GM23338 (cell line): ENCODE results near the gene CACNA1C. TPM values are rescaled to one million over a fixed set of nuclear protein-coding genes. Genes with fewer than 3 reads are reported as not detected.

Experiments
- ATAC-seq: fragments of 200-7000 bp; cut with Tn5 transposase; 3 replicates; pipeline ENCODE4 v1.9.1; 2020
- DNase-seq: peaks from one replicate; pipeline ENCODE4 v3.0.0-alpha.2; 2015; ENCODE audit warnings: low spot score
- H2AFZ ChIP-seq: fragments of 200-600 bp; sonication (generic); 2 replicates; pipeline ENCODE4 v1.8.0; 2016; ENCODE audit warnings: antibody characterized with exemption, mild to moderate bottlenecking, moderate library complexity
- H3F3A ChIP-seq: fragments of 200-600 bp; sonication (generic); replicated peaks from 2 replicates; pipeline ENCODE4 v1.8.0; 2017; ENCODE audit warnings: antibody characterized with exemption, mixed run types, low read depth
- H3K27ac ChIP-seq: fragments of 200-600 bp; sonication (generic); 2 replicates; pipeline ENCODE4 v1.6.1; 2016; ENCODE audit warnings: low read depth
- H3K27me3 ChIP-seq: fragments of 200-600 bp; sonication (generic); 2 replicates; pipeline ENCODE4 v1.8.0; 2016; ENCODE audit warnings: mild to moderate bottlenecking, mixed run types, moderate library complexity; ENCODE audit not compliant: insufficient read depth
- H3K36me3 ChIP-seq: fragments of 200-600 bp; sonication (generic); 2 replicates; pipeline ENCODE4 v1.8.0; 2016; ENCODE audit warnings: mild to moderate bottlenecking; ENCODE audit not compliant: insufficient read depth
- H3K4me1 ChIP-seq: fragments of 200-600 bp; sonication (generic); 2 replicates; pipeline ENCODE4 v1.8.0; 2016; ENCODE audit warnings: mild to moderate bottlenecking, moderate library complexity; ENCODE audit not compliant: insufficient read depth
- H3K4me2 ChIP-seq: fragments of 200-600 bp; sonication (generic); 2 replicates; pipeline ENCODE4 v1.7.1; 2017; ENCODE audit warnings: mixed run types
- H3K4me3 ChIP-seq: fragments of 200-600 bp; sonication (generic); 2 replicates; pipeline ENCODE4 v1.6.1; 2016; ENCODE audit warnings: mixed run types
- H3K79me2 ChIP-seq: fragments of 200-600 bp; sonication (generic); replicated peaks from 2 replicates; pipeline ENCODE4 v1.8.0; 2017; ENCODE audit warnings: mild to moderate bottlenecking; ENCODE audit not compliant: insufficient read depth
- H3K9me2 ChIP-seq: fragments of 200-600 bp; sonication (generic); 2 replicates; pipeline ENCODE4 v1.8.0; 2017; ENCODE audit not compliant: insufficient read depth
- H4K20me1 ChIP-seq: fragments of 200-600 bp; sonication (generic); replicated peaks from 2 replicates; pipeline ENCODE4 v1.8.0; 2017; ENCODE audit warnings: mild to moderate bottlenecking; ENCODE audit not compliant: insufficient read depth
- H3K27ac Mint-ChIP-seq: 2 replicates; pipeline ENCODE4 v1.8.0; 2020; ENCODE audit warnings: inconsistent platforms, mild to moderate bottlenecking, moderate library complexity, mixed read lengths
- H3K27me3 Mint-ChIP-seq: 3 replicates; pipeline ENCODE4 v1.8.0; 2022; ENCODE audit warnings: low read depth, mild to moderate bottlenecking, moderate library complexity, mixed read lengths, inconsistent platforms; ENCODE audit not compliant: insufficient read depth, poor library complexity
- H3K36me3 Mint-ChIP-seq: 3 replicates; pipeline ENCODE4 v1.8.0; 2021; ENCODE audit warnings: low read depth, mild to moderate bottlenecking, inconsistent platforms, moderate library complexity, mixed read lengths
- H3K4me1 Mint-ChIP-seq: 3 replicates; pipeline ENCODE4 v1.8.0; 2020; ENCODE audit warnings: mild to moderate bottlenecking, inconsistent platforms, mixed read lengths
- H3K4me3 Mint-ChIP-seq: 3 replicates; pipeline ENCODE4 v1.8.0; 2021; ENCODE audit warnings: moderate library complexity, mild to moderate bottlenecking, inconsistent platforms, mixed read lengths
- H3K9me3 Mint-ChIP-seq: 3 replicates; pipeline ENCODE4 v1.8.0; 2020; ENCODE audit warnings: moderate library complexity, mild to moderate bottlenecking, inconsistent platforms, mixed read lengths
- CREB1 ChIP-seq: fragments of 250-450 bp; sonication (Bioruptor Pico); IDR thresholded peaks from 2 replicates; pipeline ENCODE4 v1.5.0; 2020; ENCODE audit warnings: low read depth, mild to moderate bottlenecking, moderate library complexity
- NANOG ChIP-seq: IDR thresholded peaks from 2 replicates; pipeline ENCODE4 v1.6.1; 2016; ENCODE audit warnings: antibody characterized with exemption, borderline replicate concordance
- POLR2AphosphoS5 ChIP-seq: IDR thresholded peaks from 2 replicates; pipeline ENCODE4 v1.6.1; 2016; ENCODE audit warnings: antibody characterized with exemption, low read depth
- ZNF114 ChIP-seq: fragments of 250-450 bp; sonication (Bioruptor Pico); IDR thresholded peaks from 2 replicates; pipeline ENCODE4 v1.5.0; 2020; ENCODE audit warnings: mild to moderate bottlenecking, moderate library complexity
- polyA plus RNA-seq: library from polyadenylated mRNA; unstranded; fragments of >200 nt; fragmentation: Nextera tagmentation; extraction: Ambion mirVana; gene quantifications from 2 replicates; pipeline ENCODE4 v1.2.1, GENCODE V29; 2016
- total RNA-seq: library from RNA; depleted of rRNA; stranded (reverse); fragments of >200 nt; shearing (Covaris generic); gene quantifications from 2 replicates; pipeline ENCODE4 v1.2.3, GENCODE V29; 2014
- TF ChIP-seq, protein P1 (sequence below), 2 experiments: fragments of 200-600 bp in 1 of 2; sonication (generic) in 1 of 2; conservative IDR thresholded peaks; 2 replicates each; pipeline versions ENCODE4 v1.5.1 to v1.6.1; 2016 to 2017; ENCODE audit warnings: antibody characterized with exemption in 2 of 2, low read depth in 2 of 2, mild to moderate bottlenecking in 2 of 2, moderate library complexity in 1 of 2
- TF ChIP-seq, protein P2 (sequence below): IDR thresholded peaks from 2 replicates; pipeline ENCODE4 v1.6.1; 2016; ENCODE audit warnings: antibody characterized with exemption
- TF ChIP-seq, protein P3 (sequence below): IDR thresholded peaks from one replicate; pipeline ENCODE4 v1.6.1; 2018; ENCODE audit warnings: antibody characterized with exemption; ENCODE audit not compliant: unreplicated experiment

Gene CACNA1C
- total and polyA plus RNA-seq, 2 experiments from 2014 or later: 0.78 to 2.1 TPM

DNA sequence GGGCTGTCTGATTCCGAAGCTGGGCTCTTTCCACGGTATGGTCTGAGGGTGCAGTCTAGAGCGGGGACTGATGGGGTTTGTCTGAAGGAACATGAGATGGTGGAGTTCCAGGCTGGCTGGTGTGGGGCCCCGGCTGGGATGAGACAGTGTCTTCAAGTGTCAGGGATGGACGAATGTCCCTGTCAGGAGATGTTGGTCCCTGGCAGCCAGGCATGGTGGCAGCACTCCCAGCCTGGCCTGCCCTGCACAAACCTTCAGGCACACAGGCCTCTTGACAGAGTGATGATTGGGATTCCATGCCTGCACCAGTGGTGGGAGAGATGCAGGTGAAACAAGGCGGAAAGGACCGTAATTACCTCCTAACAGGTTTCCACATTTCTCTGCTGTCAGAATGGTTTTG, 221.9 kb downstream of the CACNA1C start (continued):
- TF ChIP-seq, protein P1, sequence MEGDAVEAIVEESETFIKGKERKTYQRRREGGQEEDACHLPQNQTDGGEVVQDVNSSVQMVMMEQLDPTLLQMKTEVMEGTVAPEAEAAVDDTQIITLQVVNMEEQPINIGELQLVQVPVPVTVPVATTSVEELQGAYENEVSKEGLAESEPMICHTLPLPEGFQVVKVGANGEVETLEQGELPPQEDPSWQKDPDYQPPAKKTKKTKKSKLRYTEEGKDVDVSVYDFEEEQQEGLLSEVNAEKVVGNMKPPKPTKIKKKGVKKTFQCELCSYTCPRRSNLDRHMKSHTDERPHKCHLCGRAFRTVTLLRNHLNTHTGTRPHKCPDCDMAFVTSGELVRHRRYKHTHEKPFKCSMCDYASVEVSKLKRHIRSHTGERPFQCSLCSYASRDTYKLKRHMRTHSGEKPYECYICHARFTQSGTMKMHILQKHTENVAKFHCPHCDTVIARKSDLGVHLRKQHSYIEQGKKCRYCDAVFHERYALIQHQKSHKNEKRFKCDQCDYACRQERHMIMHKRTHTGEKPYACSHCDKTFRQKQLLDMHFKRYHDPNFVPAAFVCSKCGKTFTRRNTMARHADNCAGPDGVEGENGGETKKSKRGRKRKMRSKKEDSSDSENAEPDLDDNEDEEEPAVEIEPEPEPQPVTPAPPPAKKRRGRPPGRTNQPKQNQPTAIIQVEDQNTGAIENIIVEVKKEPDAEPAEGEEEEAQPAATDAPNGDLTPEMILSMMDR (conservative IDR thresholded peaks at IDR 0.05; ENCODE audit: low read depth in 2 of 2): no peak
- TF ChIP-seq, protein P2, sequence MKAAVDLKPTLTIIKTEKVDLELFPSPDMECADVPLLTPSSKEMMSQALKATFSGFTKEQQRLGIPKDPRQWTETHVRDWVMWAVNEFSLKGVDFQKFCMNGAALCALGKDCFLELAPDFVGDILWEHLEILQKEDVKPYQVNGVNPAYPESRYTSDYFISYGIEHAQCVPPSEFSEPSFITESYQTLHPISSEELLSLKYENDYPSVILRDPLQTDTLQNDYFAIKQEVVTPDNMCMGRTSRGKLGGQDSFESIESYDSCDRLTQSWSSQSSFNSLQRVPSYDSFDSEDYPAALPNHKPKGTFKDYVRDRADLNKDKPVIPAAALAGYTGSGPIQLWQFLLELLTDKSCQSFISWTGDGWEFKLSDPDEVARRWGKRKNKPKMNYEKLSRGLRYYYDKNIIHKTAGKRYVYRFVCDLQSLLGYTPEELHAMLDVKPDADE: no peak
- no peak for TF ChIP-seq NANOG

DNA sequence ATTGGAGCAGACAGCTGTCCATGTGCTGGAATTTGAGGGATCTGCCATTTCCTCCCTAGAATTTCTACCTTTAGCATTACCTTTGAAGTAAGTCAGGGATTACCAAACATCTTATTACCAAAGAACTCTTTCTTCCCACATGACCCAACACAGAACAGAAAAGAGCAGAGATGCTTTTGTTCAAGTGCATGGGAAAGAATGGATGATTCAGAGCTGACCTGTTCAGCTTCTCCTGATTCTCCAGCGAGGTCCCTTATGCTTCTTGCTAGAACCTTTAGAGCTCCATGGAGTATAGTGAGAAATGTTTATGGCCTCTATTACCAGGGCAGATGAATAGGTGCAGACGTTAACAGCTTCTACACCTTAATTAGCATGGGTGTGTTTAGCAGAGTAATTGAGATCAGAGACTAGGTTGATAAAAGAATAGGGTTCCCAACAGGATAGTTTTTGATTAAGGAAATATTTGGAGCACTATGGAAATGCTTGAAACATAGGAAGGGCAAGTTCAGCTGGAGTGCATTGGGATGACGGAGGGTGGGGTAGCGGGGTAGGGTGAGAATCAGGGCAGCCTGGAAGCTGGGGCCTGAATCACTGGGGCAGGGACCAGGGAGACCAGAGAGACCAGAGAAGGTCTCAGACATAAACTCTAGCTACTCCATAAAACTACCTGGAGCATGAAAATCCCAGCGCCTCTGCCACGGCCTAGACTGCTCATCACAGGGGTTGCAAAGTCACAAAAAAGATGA, 223.7 kb downstream of the CACNA1C start:
- Mint-ChIP-seq H3K4me1 (no peaks in the 10 kb centered on the region), H3K9me3 (no peaks in the 10 kb centered on the region), H3K27ac (no peak overlapping the region), H3K4me3 (no peak overlapping the region), H3K36me3 (no peaks in the 10 kb centered on the region; the same call in 2 of the 3 replicates), H3K27me3 (peaks cover 6% of the 10 kb centered on the region)
- Histone ChIP-seq H3F3A (no peaks in the 10 kb centered on the region), H3K27me3 (no peaks in the 10 kb centered on the region), H3K4me1 (no peaks in the 10 kb centered on the region), H4K20me1 (no peaks in the 10 kb centered on the region), H3K4me2 (no peak overlapping the region), H3K36me3 (no peaks in the 10 kb centered on the region), H2AFZ (no peak overlapping the region), H3K9me2 (no peaks in the 10 kb centered on the region), H3K79me2 (no peaks in the 10 kb centered on the region), H3K4me3 (no peak overlapping the region), H3K27ac (no peak overlapping the region)
- ATAC-seq (no peak), DNase-seq (no peak)
- TF ChIP-seq, protein P3, sequence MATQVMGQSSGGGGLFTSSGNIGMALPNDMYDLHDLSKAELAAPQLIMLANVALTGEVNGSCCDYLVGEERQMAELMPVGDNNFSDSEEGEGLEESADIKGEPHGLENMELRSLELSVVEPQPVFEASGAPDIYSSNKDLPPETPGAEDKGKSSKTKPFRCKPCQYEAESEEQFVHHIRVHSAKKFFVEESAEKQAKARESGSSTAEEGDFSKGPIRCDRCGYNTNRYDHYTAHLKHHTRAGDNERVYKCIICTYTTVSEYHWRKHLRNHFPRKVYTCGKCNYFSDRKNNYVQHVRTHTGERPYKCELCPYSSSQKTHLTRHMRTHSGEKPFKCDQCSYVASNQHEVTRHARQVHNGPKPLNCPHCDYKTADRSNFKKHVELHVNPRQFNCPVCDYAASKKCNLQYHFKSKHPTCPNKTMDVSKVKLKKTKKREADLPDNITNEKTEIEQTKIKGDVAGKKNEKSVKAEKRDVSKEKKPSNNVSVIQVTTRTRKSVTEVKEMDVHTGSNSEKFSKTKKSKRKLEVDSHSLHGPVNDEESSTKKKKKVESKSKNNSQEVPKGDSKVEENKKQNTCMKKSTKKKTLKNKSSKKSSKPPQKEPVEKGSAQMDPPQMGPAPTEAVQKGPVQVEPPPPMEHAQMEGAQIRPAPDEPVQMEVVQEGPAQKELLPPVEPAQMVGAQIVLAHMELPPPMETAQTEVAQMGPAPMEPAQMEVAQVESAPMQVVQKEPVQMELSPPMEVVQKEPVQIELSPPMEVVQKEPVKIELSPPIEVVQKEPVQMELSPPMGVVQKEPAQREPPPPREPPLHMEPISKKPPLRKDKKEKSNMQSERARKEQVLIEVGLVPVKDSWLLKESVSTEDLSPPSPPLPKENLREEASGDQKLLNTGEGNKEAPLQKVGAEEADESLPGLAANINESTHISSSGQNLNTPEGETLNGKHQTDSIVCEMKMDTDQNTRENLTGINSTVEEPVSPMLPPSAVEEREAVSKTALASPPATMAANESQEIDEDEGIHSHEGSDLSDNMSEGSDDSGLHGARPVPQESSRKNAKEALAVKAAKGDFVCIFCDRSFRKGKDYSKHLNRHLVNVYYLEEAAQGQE: no peak
- TF ChIP-seq POLR2AphosphoS5: no peak
- TF ChIP-seq ZNF114 (CRISPR knock-in tag): no peak
- no peak for TF ChIP-seq CREB1 (CRISPR knock-in tag)
- TF ChIP-seq, protein P1 (conservative IDR thresholded peaks at IDR 0.05; ENCODE audit: low read depth in 2 of 2): no peak
